OCI-M1 (cell line): Measurements from ENCODE around the gene HCFC1.

Experiments
- DNase-seq: peaks from one replicate; lab custom pipeline; 2025; lab: John Stamatoyannopoulos, UW

HCFC1 gene

DNA sequence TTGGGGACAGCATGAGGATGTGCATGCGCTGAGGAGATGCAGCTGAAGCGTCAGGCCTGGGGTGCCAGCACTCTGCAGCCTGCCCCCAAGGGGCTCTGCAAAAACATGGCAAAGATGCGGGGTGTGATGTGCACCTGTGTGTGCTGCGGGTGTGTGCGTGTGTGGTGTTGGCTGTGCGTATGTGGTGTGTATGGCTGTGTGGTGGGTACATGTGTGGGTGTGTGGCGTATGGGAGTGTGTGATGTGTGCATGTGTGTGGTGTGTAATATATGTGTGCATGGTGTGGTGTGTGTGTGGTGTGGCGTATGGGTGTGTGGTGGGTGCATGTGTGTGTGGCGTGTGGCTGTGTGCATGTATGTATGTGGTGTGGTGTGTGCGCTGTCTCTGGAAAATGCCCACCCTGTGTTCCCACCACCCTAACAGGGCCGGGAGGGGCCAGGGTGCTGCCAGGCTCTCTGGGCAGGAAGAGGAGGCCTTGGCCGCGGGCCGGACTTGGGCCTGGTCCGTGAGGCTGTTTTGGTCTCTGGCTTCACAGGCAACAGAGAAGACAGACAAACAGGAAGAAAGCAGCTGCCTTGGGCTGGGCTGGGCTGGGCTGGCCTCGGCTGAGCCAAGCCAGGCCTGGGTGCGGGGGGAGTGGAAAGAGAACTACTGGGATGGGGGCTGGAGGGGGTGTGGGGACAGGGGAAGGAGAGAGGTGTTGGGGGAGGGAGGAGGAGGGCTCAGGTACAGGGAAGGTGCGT lies 68.2 kb downstream of the HCFC1 start:
- peak; percentile 35 for DNase-seq

DNA sequence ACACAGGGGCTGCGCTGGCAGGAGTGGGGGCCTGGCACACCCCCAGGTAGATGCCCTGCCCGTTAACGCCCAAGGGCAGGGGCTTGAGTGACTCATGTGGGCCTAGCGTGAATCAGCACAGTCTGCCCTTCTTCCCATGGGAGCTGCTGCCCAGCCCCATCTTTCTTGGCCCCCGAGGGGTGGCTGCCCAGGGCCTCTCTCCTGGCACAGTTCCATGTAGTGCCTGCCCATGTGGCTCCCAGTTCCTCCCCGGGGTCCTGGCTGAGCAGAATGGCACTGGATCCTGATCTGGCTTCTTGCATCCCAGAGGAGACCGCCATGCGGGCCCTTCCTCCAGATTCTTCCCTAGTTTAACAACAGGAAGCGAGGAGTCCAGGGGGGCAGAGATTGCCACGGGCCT lies 69.2 kb downstream of the HCFC1 start:
- peak; percentile 25 for DNase-seq

DNA sequence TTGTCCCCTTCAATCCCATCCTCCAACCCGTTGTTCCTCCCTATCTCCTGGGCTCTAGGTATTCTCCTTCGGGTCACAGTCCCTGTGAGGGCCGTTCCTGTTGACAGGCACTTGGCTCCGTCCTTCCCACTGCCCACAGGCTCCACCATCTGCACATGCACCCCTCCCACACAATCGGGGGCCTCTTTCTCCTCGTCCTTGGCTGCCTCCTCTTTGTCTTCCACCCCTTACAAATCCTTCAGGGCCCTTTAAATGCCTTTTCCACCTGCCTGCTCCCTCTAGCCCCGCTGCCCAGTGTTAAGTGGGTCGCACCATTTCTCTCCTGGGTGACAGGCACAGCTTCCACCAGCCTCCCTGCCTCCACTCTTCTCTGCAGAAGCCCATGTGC lies 69.9 kb downstream of the HCFC1 start:
- peak; percentile 28 for DNase-seq

DNA sequence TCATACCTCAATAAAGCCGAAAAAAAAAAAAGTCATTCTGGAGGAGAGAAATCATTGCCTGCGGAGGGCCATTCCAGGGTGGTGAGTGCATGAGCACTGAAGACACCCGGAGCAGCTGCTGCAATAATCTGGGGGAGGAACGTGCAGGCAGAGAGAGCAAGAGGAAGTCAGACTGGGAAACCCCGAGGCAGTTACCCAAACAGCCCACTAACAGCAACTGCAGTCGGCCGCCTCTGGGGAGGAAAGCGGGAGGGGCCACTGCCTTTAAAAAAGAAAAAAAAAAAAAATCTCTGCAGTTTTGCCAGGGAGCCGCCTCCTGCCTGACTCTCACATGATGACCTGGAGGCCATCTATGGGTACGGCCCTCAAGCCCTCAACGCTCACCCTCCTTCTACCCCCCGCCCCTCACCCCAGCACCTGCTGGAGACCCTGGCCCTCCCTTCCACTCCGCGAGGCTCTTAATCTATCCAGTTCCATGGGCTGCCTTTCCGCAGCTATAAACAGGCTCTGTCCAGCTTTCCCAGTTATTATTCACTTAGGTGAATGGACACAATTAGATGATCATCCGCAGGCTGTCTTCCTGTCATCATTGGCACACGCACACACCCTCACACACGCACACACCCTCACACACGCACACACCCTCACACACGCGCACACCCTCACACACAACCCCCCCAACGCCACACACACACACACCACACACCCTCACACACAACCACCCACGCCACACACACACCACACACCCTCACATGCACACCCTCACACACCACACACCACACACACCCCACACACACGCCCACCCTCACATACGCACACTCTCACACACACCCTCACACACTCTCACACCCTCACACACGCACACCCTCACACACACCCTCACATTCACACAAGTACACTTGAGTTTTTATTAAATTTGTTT lies 70.5 kb downstream of the HCFC1 start:
- peak; percentile 95 for DNase-seq

DNA sequence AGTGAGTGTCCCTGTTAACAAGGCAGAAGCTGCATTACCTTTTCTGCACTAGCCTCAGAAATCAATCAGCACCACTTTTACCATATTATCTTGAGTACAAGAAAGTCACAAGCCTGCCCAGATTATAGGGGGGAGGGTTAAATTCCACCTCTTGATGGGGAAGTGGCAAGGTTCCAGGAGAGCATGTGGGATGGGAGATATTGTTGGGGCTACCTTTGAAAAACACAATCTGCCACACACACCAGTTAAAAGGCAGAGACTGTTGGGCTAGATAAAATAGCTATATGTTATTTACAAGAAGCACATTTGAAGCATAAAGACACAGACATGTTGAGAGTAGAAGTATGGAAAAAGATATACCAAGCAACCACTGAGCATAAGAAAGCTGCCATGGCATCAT lies 73.7 kb downstream of the HCFC1 start:
- peak; percentile 96 for DNase-seq
